Rectal smooth muscle tissue (tissue), 1 donor: ENCODE results near the gene CREB3L1.

Source experiments
- H3K27ac ChIP-seq: one replicate; pipeline ENCODE4 v1.7.0; 2013; ENCODE audit warnings: low read depth, low read length, inconsistent platforms
- H3K27me3 ChIP-seq: one replicate; pipeline ENCODE4 v1.7.0; 2013; ENCODE audit warnings: low read length; ENCODE audit not compliant: control insufficient read depth, insufficient read depth
- H3K36me3 ChIP-seq: one replicate; pipeline ENCODE4 v1.7.0; 2013; ENCODE audit warnings: low read length; ENCODE audit not compliant: control insufficient read depth, insufficient read depth
- H3K4me1 ChIP-seq: one replicate; pipeline ENCODE4 v1.7.0; 2013; ENCODE audit warnings: low read length; ENCODE audit not compliant: control insufficient read depth, insufficient read depth
- H3K4me3 ChIP-seq: one replicate; pipeline ENCODE4 v1.7.0; 2013; ENCODE audit warnings: low read length
- H3K9ac ChIP-seq: one replicate; pipeline ENCODE4 v1.7.0; 2013; ENCODE audit warnings: low read length

Gene CREB3L1

GRCh38 chr11:46331282-46331984 is 54.0 kb downstream of the CREB3L1 start:
- H3K27ac ChIP-seq = no peak overlapping the region
- no peaks in the 10 kb centered on the region for H3K36me3 ChIP-seq
- peaks cover 25% of the 10 kb centered on the region for H3K27me3 ChIP-seq
- H3K4me3 ChIP-seq = no peak overlapping the region
- no peak overlapping the region for H3K9ac ChIP-seq
- H3K4me1 ChIP-seq = no peaks in the 10 kb centered on the region

DNA sequence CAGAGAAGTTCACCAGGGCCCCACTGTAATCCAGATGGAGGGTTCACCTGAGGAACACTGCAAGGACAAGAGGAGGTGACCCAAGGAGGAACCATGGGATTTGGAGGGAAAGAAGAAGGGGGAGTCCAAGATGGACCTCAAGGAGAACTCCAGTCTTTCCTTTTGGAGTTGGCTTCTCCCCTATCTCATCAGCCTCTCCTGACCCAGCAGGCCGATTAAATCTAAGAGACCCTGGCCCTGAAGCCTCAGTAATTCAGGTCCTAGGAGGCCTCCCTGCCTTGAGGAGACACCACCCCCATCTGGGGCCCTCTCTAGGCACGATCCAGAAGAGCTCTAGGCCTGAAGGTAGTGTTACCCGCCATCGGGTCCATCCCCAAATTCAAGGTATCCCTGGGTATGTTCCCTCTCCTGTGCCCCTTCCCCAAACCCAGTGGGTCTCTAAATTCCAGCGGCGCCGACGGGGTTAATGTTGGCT is 54.7 kb downstream of the CREB3L1 start:
- H3K27ac ChIP-seq = no peak overlapping the region
- peaks cover 25% of the 10 kb centered on the region for H3K27me3 ChIP-seq
- no peak overlapping the region for H3K4me3 ChIP-seq
- H3K4me1 ChIP-seq = no peaks in the 10 kb centered on the region
- H3K36me3 ChIP-seq = no peaks in the 10 kb centered on the region
- H3K9ac ChIP-seq = no peak overlapping the region

GRCh38 chr11:46332568-46333393 is 55.3 kb downstream of the CREB3L1 start:
- Histone ChIP-seq H3K27me3 (peaks cover 25% of the 10 kb centered on the region), H3K36me3 (no peaks in the 10 kb centered on the region), H3K27ac (no peak overlapping the region), H3K4me1 (no peaks in the 10 kb centered on the region), H3K9ac (no peak overlapping the region), H3K4me3 (peak overlapping the region; percentile 42)

- Histone ChIP-seq H3K9ac (no peak overlapping the region), H3K4me1 (peaks cover under 1% of the 10 kb centered on the region), H3K27me3 (peaks cover 25% of the 10 kb centered on the region)
These were observed 56.0 kb downstream of the CREB3L1 start for GRCh38 chr11:46333394-46333947.

GRCh38 chr11:46334211-46334610 is 56.7 kb downstream of the CREB3L1 start:
- no peaks in the 10 kb centered on the region for H3K36me3 ChIP-seq
- H3K27me3 ChIP-seq = peaks cover 25% of the 10 kb centered on the region
- H3K27ac ChIP-seq = no peak overlapping the region
- H3K4me1 ChIP-seq = peaks cover 8% of the 10 kb centered on the region
- no peak overlapping the region for H3K9ac ChIP-seq
- no peak overlapping the region for H3K4me3 ChIP-seq

More at GRCh38 chr11:46333394-46333947, 56.0 kb downstream of the CREB3L1 start:
- Histone ChIP-seq H3K4me3 (peak overlapping the region; percentile 42), H3K36me3 (no peaks in the 10 kb centered on the region), H3K27ac (no peak overlapping the region)

DNA sequence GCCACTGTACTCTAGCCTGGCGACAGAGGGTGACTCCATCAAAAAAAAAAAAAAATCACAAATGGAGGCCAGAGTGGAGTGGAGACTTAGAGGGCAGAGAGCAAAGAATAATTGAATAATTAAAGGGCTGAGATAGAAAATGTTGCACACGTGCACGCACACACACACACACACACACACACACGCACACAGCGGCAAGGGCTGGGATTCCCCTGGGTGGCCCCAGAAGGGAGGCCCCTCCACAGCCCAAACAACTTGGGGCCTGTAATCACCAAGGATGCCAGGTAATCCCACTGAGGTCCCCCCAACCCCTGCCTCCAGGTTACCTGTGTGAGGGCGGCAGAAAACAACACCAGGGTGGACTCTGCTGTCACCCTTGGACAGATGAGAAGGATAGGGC is 57.8 kb downstream of the CREB3L1 start:
- no peaks in the 10 kb centered on the region for H3K36me3 ChIP-seq

GRCh38 chr11:46335890-46336562 is 58.6 kb downstream of the CREB3L1 start:
- Histone ChIP-seq H3K36me3 (no peaks in the 10 kb centered on the region), H3K27ac (no peak overlapping the region), H3K4me1 (peaks cover 13% of the 10 kb centered on the region), H3K4me3 (no peak overlapping the region), H3K27me3 (peaks cover 23% of the 10 kb centered on the region), H3K9ac (no peak overlapping the region)

More for the DNA sequence above, 57.8 kb downstream of the CREB3L1 start:
- Histone ChIP-seq H3K4me3 (no peak overlapping the region), H3K4me1 (peaks cover 13% of the 10 kb centered on the region), H3K27me3 (peaks cover 23% of the 10 kb centered on the region), H3K27ac (no peak overlapping the region), H3K9ac (no peak overlapping the region)

DNA sequence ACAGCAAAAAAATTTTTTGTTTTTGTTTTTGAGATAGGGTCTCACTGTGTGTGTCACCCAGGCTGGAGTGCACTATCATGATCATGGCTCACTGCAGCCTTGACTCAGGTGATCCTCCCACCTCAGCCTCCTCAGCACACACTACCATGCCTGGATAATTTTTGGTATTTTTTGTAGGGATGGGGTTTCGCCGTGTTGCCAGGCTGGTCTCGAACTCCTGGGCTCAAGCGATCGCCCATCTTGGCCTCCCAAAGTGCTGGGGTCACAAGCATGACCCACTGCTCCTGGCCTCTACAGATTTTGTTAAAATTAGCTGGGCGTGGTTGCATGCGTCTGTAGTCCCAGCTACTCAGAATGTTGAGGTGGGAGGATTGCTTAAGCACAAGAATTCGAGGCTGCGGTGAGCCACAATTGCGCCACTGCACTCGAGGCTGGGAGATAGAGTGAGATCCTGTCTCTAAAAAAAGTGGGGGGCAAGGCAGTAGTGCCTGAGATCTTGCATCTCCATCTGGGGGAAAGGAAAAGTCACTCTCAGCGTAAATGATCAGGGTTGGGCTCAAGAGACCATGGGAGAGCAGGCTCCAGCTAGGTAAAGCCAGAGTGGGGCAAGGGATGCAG is 59.2 kb downstream of the CREB3L1 start:
- Histone ChIP-seq H3K27ac (no peak overlapping the region), H3K4me3 (no peak overlapping the region), H3K27me3 (peaks cover 20% of the 10 kb centered on the region), H3K4me1 (peaks cover 13% of the 10 kb centered on the region), H3K36me3 (no peaks in the 10 kb centered on the region), H3K9ac (no peak overlapping the region)

DNA sequence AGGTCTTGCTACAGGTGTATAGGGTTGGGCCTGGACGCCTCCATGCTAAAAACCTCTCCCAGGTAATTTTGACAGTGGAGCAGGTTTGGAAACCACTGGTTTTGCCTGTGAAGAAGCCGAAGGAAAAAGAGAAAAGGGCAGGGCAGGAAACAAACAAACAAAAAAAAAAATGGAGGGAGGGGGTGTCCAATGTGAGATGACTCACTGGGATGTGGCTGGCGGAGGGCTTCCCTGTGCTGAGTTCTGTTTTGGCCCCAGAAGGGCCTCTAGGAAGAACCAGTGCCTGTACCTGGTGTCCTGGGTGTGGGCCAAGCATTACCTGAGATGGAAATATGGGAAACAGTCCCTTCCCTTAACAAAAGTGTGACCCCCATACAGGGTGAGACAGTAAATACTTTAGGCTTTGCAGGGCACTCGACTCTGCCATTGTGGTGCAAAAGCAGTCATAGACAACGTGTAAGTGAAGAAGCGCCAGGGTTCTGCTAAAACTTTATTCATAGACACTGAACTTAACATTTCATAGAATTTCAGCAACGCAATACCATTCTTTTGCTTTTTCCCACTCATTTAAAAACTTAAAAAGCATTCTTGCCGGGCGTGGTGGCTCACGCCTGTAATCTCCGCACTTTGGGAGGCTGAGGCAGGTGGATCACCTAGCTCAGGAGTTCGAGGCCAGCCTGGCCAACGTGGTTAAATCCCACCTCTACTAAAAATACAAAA is 60.3 kb downstream of the CREB3L1 start:
- no peak overlapping the region for H3K27ac ChIP-seq
- H3K36me3 ChIP-seq = no peaks in the 10 kb centered on the region
- no peak overlapping the region for H3K9ac ChIP-seq
- H3K4me1 ChIP-seq = peaks cover 13% of the 10 kb centered on the region
- H3K4me3 ChIP-seq = no peak overlapping the region
- H3K27me3 ChIP-seq = peaks cover 14% of the 10 kb centered on the region

DNA sequence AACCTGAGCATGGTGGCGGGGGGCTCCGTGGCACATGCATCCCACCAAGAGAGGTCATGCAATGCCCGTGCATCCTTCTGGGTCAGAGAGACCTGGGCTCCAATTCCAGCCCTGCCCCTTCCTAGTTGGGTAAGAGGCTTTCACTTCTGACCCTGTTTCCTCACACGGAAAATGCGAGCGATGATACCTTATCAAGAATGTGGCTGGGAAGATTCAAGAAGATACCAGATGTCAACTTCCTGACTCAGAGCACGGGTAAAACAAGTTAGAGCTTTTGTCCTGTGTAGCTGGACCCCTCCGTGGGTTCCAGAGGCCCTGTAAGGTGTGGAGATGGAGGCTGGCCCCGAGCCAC is 61.1 kb downstream of the CREB3L1 start:
- peak overlapping the region; percentile 51 for H3K4me3 ChIP-seq
- no peaks in the 10 kb centered on the region for H3K36me3 ChIP-seq
- peaks cover 8% of the 10 kb centered on the region for H3K27me3 ChIP-seq
- peak overlapping the region; percentile 63 for H3K27ac ChIP-seq
- H3K4me1 ChIP-seq = peaks cover 13% of the 10 kb centered on the region
- no peak overlapping the region for H3K9ac ChIP-seq

DNA sequence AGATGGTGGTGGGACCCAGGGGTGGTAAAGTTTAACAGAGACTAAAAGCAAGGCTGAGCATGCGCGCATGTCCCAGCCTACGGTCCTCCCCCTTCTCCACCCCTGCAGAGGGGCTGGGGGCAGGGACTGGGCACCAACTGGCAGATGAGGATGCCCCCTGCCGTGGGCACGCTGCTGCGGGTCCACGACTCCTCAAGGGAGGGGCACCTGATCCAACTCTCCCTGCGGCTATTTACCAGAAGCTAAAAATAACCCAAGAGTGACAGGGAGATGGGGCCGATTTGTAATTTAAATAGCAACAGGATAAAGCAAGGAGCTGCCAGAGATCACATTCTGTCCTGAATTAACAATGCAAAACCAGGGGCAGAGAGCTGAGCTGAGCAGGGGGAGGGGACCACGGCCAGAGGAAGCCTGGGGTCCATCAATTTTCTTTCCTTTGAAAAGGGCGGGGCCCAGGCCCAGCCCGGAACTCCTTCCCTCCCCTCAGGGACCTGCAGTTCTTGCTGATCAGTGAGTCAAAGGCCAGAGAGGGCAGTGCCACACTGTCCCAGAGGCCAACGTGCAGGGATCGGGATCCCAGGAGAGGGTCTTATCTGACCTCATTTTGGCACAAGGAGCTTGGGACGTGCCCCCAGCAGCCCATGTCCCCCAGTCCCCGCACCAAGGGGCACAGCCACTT is 61.7 kb downstream of the CREB3L1 start:
- H3K27ac ChIP-seq = peak overlapping the region; percentile 63
- peak overlapping the region; percentile 51 for H3K4me3 ChIP-seq
- H3K36me3 ChIP-seq = no peaks in the 10 kb centered on the region
- H3K27me3 ChIP-seq = peaks cover 3% of the 10 kb centered on the region
- no peak overlapping the region for H3K9ac ChIP-seq
- H3K4me1 ChIP-seq = peaks cover 13% of the 10 kb centered on the region
